HepG2 (cell line): Measurements from ENCODE around the gene CAVIN1. TPM values are rescaled to one million over a fixed set of nuclear protein-coding genes. Genes with fewer than 3 reads are reported as not detected.

ENCODE experiments used
- ATF7-NPFF ChIP-seq: sonication (generic); formaldehyde crosslinking; IDR thresholded peaks from 2 replicates; pipeline ENCODE4 v1.8.1; 2023; ENCODE audit warnings: mild to moderate bottlenecking, low read depth, missing genetic modification reagents, moderate library complexity
- FOXJ3 ChIP-seq: sonication (generic); formaldehyde crosslinking; IDR thresholded peaks from 2 replicates; pipeline ENCODE4 v1.4.0; 2020; ENCODE audit warnings: missing genetic modification reagents, mild to moderate bottlenecking, borderline replicate concordance
- GATA4 ChIP-seq: sonication (generic); IDR thresholded peaks from 2 replicates; pipeline ENCODE4 v1.6.1; 2016; ENCODE audit warnings: antibody characterized with exemption, low read depth, borderline replicate concordance
- ISL2 ChIP-seq: sonication (generic); formaldehyde crosslinking; IDR thresholded peaks from 2 replicates; pipeline ENCODE4 v1.5.0; 2020; ENCODE audit warnings: missing genetic modification reagents
- MIXL1 ChIP-seq: IDR thresholded peaks from 2 replicates; pipeline ENCODE4 v1.6.1; 2016
- NR3C1 ChIP-seq: sonication (generic); formaldehyde crosslinking; IDR thresholded peaks from 2 replicates; pipeline ENCODE4 v1.4.0; 2020; ENCODE audit warnings: missing genetic modification reagents
- RXRA ChIP-seq: sonication (generic); formaldehyde crosslinking; IDR thresholded peaks from 2 replicates; pipeline ENCODE4 v1.5.1; 2020; ENCODE audit warnings: missing genetic modification reagents
- SMARCC2 ChIP-seq: fragments of 450-650 bp; IDR thresholded peaks from 2 replicates; pipeline ENCODE4 v1.6.1; 2017; ENCODE audit warnings: antibody characterized with exemption, mild to moderate bottlenecking
- SMC3 ChIP-seq: IDR thresholded peaks from 2 replicates; pipeline ENCODE4 v1.6.1; 2011; ENCODE audit warnings: low read length, improper control_type of control experiment
- TBP ChIP-seq: sonication (generic); formaldehyde crosslinking; IDR thresholded peaks from 2 replicates; pipeline ENCODE4 v1.5.0; 2020; ENCODE audit warnings: missing genetic modification reagents
- TCF7L2 ChIP-seq: IDR thresholded peaks from 2 replicates; pipeline ENCODE4 v1.6.1; 2011; ENCODE audit warnings: mild to moderate bottlenecking, low read depth, low read length, moderate library complexity
- ZBTB7A ChIP-seq: sonication (generic); formaldehyde crosslinking; IDR thresholded peaks from 2 replicates; pipeline ENCODE4 v1.8.0; 2022; ENCODE audit warnings: mild to moderate bottlenecking, missing genetic modification reagents
- ZFP36L2 ChIP-seq: sonication (generic); formaldehyde crosslinking; IDR thresholded peaks from 2 replicates; pipeline ENCODE4 v1.4.0; 2020; ENCODE audit warnings: missing genetic modification reagents
- ZNF670 ChIP-seq: sonication (generic); formaldehyde crosslinking; IDR thresholded peaks from 2 replicates; pipeline ENCODE4 v1.8.0; 2022; ENCODE audit warnings: mild to moderate bottlenecking, missing genetic modification reagents, borderline replicate concordance
- ZNF891 ChIP-seq: sonication (generic); formaldehyde crosslinking; IDR thresholded peaks from 2 replicates; pipeline ENCODE4 v1.5.0; 2020; ENCODE audit warnings: mild to moderate bottlenecking, missing genetic modification reagents
- polyA plus RNA-seq, 8 experiments: library from polyadenylated mRNA; depleted of rRNA in 3 of 8; stranded (reverse) in 7 of 8; unstranded in 1 of 8; fragments of >200 nt; fragmentation: Illumina TruSeq in 4 of 8; extraction: Trizol in 4 of 8; gene quantifications; 2 replicates each; pipeline versions ENCODE4 v1.2.1 to v1.2.3, GENCODE V29; 2011 to 2016; ENCODE audit warnings: low read depth in 4 of 8, missing spikeins in 1 of 8, mixed read lengths in 1 of 8; ENCODE audit not compliant: insufficient read depth in 1 of 8
- total RNA-seq, 5 experiments: library from RNA; depleted of rRNA; stranded (reverse); fragments of >200 nt; fragmentation: Illumina TruSeq; extraction: Trizol; gene quantifications; 2 replicates each; pipeline ENCODE4 v1.2.3, GENCODE V29; 2016; ENCODE audit warnings: low read depth in 1 of 5
- TF ChIP-seq, protein P1 (sequence below): sonication (generic); formaldehyde crosslinking; IDR thresholded peaks from 2 replicates; pipeline ENCODE4 v1.5.0; 2020; ENCODE audit warnings: mild to moderate bottlenecking, missing genetic modification reagents
- TF ChIP-seq, protein P2 (sequence below): sonication (generic); formaldehyde crosslinking; IDR thresholded peaks from 2 replicates; pipeline ENCODE4 v1.4.0; 2020; ENCODE audit warnings: mild to moderate bottlenecking, missing genetic modification reagents
- TF ChIP-seq, protein P3 (sequence below): sonication (generic); formaldehyde crosslinking; conservative IDR thresholded peaks from 2 replicates; pipeline ENCODE4 v1.4.0; 2020; ENCODE audit warnings: missing genetic modification reagents
- TF ChIP-seq, protein P4 (sequence below): sonication (generic); formaldehyde crosslinking; IDR thresholded peaks from 2 replicates; pipeline ENCODE4 v1.4.0; 2020; ENCODE audit warnings: missing genetic modification reagents
- TF ChIP-seq, protein P5 (sequence below): sonication (generic); formaldehyde crosslinking; IDR thresholded peaks from 2 replicates; pipeline ENCODE4 v1.4.0; 2020; ENCODE audit warnings: mild to moderate bottlenecking, low read depth, missing genetic modification reagents
- TF ChIP-seq, protein P6 (sequence below): sonication (generic); formaldehyde crosslinking; IDR thresholded peaks from 2 replicates; pipeline ENCODE4 v1.5.0; 2020; ENCODE audit warnings: mild to moderate bottlenecking, missing genetic modification reagents

The CAVIN1 gene
- total and polyA plus RNA-seq, 2 of the 13 experiments (the other 11 are each of a cell fraction or from before 2014, with no cell fraction given): 15.9 to 25.5 TPM

DNA sequence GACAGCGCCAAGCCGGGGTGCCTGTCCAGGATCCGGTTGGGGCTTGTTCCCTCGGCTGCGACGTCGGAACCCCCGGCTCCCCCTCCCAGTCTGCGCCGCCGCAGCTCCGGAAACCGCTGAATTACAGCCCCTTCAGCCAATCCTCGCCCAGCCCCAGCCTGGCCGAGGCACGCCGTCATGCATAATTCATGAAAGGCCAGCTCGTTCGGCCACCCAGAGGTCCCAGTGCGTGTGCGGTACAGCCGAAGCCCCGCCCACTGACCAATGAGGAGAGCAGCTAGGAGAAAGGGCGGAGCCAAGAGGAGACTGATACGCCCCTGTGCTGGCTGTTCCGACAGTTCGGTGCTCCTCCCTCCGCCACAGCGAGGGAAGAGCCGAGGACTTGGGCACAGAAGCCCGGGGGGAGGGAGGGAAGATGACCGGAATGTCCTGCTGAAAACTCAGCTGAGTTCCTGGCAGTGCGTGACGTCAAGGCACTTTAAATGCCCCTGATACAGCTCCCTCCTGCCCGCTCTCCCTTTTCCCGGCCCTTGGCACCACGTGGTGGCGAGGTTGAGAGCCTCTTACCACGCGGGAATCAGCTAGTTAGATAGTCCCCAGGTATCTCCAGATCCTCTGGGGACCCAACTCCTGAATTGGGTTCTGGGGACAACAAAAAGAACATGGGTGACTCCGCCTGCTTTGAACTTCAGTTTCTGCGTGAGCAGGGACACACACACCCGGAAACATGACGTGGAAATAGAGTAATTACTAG, 34.5 kb downstream of the CAVIN1 start, which contains the start of gene STAT3 (continued):
- TF ChIP-seq NR3C1 (CRISPR knock-in tag): no peak
- TF ChIP-seq RXRA (CRISPR knock-in tag): peak; percentile 96
- TF ChIP-seq ISL2 (CRISPR knock-in tag): peak; percentile 96
- TF ChIP-seq FOXJ3: peak; percentile 76
- peak; percentile 99 for TF ChIP-seq ATF7-NPFF (CRISPR knock-in tag)
- no peak for TF ChIP-seq SMARCC2
- TF ChIP-seq ZBTB7A (CRISPR knock-in tag): peak; percentile 17; the same call in 1 of the 2 replicates
- TF ChIP-seq, protein P1, sequence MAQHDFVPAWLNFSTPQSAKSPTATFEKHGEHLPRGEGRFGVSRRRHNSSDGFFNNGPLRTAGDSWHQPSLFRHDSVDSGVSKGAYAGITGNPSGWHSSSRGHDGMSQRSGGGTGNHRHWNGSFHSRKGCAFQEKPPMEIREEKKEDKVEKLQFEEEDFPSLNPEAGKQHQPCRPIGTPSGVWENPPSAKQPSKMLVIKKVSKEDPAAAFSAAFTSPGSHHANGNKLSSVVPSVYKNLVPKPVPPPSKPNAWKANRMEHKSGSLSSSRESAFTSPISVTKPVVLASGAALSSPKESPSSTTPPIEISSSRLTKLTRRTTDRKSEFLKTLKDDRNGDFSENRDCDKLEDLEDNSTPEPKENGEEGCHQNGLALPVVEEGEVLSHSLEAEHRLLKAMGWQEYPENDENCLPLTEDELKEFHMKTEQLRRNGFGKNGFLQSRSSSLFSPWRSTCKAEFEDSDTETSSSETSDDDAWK (CRISPR knock-in tag): no peak
- no peak for TF ChIP-seq TCF7L2
- TF ChIP-seq, protein P2, sequence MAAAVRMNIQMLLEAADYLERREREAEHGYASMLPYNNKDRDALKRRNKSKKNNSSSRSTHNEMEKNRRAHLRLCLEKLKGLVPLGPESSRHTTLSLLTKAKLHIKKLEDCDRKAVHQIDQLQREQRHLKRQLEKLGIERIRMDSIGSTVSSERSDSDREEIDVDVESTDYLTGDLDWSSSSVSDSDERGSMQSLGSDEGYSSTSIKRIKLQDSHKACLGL (CRISPR knock-in tag): peak; percentile 93
- TF ChIP-seq MIXL1: peak; percentile 96
- peak; percentile 99 for TF ChIP-seq ZNF891 (CRISPR knock-in tag)
- TF ChIP-seq, protein P3, sequence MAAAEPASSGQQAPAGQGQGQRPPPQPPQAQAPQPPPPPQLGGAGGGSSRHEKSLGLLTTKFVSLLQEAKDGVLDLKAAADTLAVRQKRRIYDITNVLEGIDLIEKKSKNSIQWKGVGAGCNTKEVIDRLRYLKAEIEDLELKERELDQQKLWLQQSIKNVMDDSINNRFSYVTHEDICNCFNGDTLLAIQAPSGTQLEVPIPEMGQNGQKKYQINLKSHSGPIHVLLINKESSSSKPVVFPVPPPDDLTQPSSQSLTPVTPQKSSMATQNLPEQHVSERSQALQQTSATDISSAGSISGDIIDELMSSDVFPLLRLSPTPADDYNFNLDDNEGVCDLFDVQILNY (CRISPR knock-in tag): peak; percentile 75; the same call in 1 of the 2 replicates
- TF ChIP-seq, protein P4, sequence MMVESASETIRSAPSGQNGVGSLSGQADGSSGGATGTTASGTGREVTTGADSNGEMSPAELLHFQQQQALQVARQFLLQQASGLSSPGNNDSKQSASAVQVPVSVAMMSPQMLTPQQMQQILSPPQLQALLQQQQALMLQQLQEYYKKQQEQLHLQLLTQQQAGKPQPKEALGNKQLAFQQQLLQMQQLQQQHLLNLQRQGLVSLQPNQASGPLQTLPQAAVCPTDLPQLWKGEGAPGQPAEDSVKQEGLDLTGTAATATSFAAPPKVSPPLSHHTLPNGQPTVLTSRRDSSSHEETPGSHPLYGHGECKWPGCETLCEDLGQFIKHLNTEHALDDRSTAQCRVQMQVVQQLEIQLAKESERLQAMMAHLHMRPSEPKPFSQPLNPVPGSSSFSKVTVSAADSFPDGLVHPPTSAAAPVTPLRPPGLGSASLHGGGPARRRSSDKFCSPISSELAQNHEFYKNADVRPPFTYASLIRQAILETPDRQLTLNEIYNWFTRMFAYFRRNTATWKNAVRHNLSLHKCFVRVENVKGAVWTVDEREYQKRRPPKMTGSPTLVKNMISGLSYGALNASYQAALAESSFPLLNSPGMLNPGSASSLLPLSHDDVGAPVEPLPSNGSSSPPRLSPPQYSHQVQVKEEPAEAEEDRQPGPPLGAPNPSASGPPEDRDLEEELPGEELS (CRISPR knock-in tag): peak; percentile 96
- TF ChIP-seq, protein P5, sequence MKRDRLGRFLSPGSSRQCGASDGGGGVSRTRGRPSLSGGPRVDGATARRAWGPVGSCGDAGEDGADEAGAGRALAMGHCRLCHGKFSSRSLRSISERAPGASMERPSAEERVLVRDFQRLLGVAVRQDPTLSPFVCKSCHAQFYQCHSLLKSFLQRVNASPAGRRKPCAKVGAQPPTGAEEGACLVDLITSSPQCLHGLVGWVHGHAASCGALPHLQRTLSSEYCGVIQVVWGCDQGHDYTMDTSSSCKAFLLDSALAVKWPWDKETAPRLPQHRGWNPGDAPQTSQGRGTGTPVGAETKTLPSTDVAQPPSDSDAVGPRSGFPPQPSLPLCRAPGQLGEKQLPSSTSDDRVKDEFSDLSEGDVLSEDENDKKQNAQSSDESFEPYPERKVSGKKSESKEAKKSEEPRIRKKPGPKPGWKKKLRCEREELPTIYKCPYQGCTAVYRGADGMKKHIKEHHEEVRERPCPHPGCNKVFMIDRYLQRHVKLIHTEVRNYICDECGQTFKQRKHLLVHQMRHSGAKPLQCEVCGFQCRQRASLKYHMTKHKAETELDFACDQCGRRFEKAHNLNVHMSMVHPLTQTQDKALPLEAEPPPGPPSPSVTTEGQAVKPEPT (CRISPR knock-in tag): peak; percentile 91
- TF ChIP-seq, protein P6, sequence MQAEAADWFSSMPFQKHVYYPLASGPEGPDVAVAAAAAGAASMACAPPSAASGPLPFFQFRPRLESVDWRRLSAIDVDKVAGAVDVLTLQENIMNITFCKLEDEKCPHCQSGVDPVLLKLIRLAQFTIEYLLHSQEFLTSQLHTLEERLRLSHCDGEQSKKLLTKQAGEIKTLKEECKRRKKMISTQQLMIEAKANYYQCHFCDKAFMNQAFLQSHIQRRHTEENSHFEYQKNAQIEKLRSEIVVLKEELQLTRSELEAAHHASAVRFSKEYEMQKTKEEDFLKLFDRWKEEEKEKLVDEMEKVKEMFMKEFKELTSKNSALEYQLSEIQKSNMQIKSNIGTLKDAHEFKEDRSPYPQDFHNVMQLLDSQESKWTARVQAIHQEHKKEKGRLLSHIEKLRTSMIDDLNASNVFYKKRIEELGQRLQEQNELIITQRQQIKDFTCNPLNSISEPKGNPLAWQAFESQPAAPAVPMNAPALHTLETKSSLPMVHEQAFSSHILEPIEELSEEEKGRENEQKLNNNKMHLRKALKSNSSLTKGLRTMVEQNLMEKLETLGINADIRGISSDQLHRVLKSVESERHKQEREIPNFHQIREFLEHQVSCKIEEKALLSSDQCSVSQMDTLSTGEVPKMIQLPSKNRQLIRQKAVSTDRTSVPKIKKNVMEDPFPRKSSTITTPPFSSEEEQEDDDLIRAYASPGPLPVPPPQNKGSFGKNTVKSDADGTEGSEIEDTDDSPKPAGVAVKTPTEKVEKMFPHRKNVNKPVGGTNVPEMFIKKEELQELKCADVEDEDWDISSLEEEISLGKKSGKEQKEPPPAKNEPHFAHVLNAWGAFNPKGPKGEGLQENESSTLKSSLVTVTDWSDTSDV (CRISPR knock-in tag): peak; percentile 98; the same call in 1 of the 2 replicates
- peak; percentile 99 for TF ChIP-seq ZNF670
- no peak for TF ChIP-seq SMC3
- peak; percentile 2; the same call in 1 of the 2 replicates for TF ChIP-seq GATA4
- TF ChIP-seq TBP (CRISPR knock-in tag): peak; percentile 93
- peak; percentile 70; the same call in 1 of the 2 replicates for TF ChIP-seq ZFP36L2 (CRISPR knock-in tag)
